Esophagus muscularis mucosa (tissue), 4 donors: Measurements from ENCODE around the gene SEMA5A. TPM values are rescaled to one million over a fixed set of nuclear protein-coding genes. Genes with fewer than 3 reads are reported as not detected.

Experiments used
- DNase-seq: peaks from one replicate; pipeline ENCODE4 v3.0.0-alpha.2; 2017; ENCODE audit errors: extremely low spot score
- H3K27ac ChIP-seq, 4 donors: fragments of 200-600 bp; sonication (generic); replicated peaks in 1 of 4; 1 replicate in 3 of 4; 2 replicates in 1 of 4; pipeline ENCODE4 v1.5.1; 2016 to 2019; ENCODE audit warnings: mild to moderate bottlenecking in 1 of 4
- H3K27me3 ChIP-seq, 4 donors: fragments of 200-600 bp; sonication (generic); one replicate each; pipeline versions ENCODE4 v1.5.1 to v1.6.0; 2016 to 2019
- H3K36me3 ChIP-seq, 4 donors: fragments of 200-600 bp; sonication (generic); one replicate each; pipeline ENCODE4 v1.5.1; 2016 to 2019
- H3K4me1 ChIP-seq, 4 donors: fragments of 200-600 bp; sonication (generic); one replicate each; pipeline ENCODE4 v1.5.1; 2016 to 2019
- H3K4me3 ChIP-seq, 4 donors: fragments of 200-600 bp; sonication (generic); 1 replicate in 2 of 4; 2 replicates in 2 of 4; pipeline ENCODE4 v1.5.1; 2016 to 2019; ENCODE audit warnings: mild to moderate bottlenecking in 4 of 4, moderate library complexity in 1 of 4
- H3K9me3 ChIP-seq, 4 donors: fragments of 200-600 bp; sonication (generic); 1 replicate in 3 of 4; 2 replicates in 1 of 4; pipeline ENCODE4 v1.5.1; 2016 to 2019
- EP300 ChIP-seq: sonication (generic); formaldehyde crosslinking; IDR thresholded peaks from one replicate; pipeline ENCODE4 v1.6.1; 2017; ENCODE audit warnings: antibody characterized with exemption
- POLR2A ChIP-seq: fragments of 450-650 bp; IDR thresholded peaks from one replicate; pipeline ENCODE4 v1.6.1; 2017; ENCODE audit warnings: antibody characterized with exemption, moderate library complexity, mild to moderate bottlenecking, low read depth
- POLR2AphosphoS5 ChIP-seq, 2 donors: sonication (generic); formaldehyde crosslinking; IDR thresholded peaks; one replicate each; pipeline ENCODE4 v1.6.1; 2017; ENCODE audit warnings: antibody characterized with exemption in 2 of 2
- WGBS: methylation state at CpG from one replicate; pipeline ENCODE4 v1.1.5; 2018; 5-methylcytosine and 5-hydroxymethylcytosine counted together
- intact Hi-C: fragments of 100-400 bp; cut with DNase I; formaldehyde crosslinking; loops from one replicate; pipeline ENCODE4 v1.15.1; 2023
- total RNA-seq, 4 donors: library from RNA; depleted of rRNA; stranded (reverse); fragments of >200 nt; gene quantifications; one replicate each; pipeline versions ENCODE4 v1.1.0 to v1.2.1, GENCODE V29; 2016
- TF ChIP-seq, protein P1 (sequence below), 3 experiments: fragments of 200-600 bp in 2 of 3; fragments of 450-650 bp in 1 of 3; sonication (generic) in 2 of 3; IDR thresholded peaks; one replicate each; pipeline ENCODE4 v1.5.1; 2017 to 2019; ENCODE audit warnings: antibody characterized with exemption in 3 of 3, mild to moderate bottlenecking in 2 of 3, moderate library complexity in 1 of 3

SEMA5A gene
- total RNA-seq, 4 donors from 2014 or later, result 2.1 to 5.6 (median 3.5) TPM

DNA sequence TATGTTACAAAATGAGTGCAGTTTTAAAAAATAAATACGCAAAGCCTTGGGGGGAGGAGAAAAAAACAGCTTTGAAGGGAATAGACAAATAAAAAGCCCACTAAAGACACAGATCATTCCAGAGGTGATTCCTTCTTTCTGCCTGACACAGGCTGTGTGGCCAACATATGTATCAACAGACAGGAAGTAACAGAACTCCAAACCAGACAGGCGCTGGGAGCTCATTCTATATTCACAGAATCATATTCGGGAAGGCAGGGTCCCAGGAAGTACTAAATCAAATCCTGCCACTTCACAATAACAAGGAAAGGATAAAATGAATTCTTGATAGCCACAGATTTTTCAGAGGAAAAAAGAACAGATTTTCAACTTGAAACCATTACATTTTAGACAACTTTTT is 62.1 kb downstream of the SEMA5A start:
- WGBS, result 83% methylated on average over 3 of the region's 3 CpGs
- H3K4me3 ChIP-seq, result no peak overlapping the region

DNA sequence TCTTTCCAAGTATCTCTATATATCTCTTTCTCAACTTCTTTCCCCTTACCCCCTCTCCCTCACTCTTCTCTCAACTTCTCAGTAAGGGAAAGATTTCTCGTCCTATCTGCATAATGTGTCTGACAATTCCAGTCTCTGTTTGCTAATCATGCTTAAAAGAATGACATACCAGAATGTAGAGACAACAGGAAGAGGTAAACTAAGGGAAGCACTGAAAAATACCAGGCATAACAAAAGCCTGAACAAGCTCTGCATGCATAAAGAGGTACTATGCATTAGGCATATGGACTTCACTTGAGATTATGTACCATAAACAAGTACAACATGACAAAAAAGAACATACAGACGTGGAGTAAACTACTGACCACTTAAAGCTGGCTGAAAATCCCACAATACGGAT is 62.6 kb downstream of the SEMA5A start:
- H3K4me3 ChIP-seq, result no peak overlapping the region
- 75% methylated on average over 3 of the region's 3 CpGs for WGBS

More for the DNA sequence above, 62.1 kb downstream of the SEMA5A start:
- Histone ChIP-seq H3K9me3 (peaks cover 0 to 6% (median under 1%) of the 10 kb centered on the region in 4 donors), H3K4me1 (no peaks in the 10 kb centered on the region), H3K27me3 (no peaks in the 10 kb centered on the region), H3K27ac (no peak overlapping the region), H3K36me3 (no peaks in the 10 kb centered on the region)
- peak; percentile 21 for DNase-seq
- intact Hi-C loops, result no loop called here
- TF ChIP-seq POLR2A, result no peak
- TF ChIP-seq EP300, result no peak
- TF ChIP-seq, protein P1, sequence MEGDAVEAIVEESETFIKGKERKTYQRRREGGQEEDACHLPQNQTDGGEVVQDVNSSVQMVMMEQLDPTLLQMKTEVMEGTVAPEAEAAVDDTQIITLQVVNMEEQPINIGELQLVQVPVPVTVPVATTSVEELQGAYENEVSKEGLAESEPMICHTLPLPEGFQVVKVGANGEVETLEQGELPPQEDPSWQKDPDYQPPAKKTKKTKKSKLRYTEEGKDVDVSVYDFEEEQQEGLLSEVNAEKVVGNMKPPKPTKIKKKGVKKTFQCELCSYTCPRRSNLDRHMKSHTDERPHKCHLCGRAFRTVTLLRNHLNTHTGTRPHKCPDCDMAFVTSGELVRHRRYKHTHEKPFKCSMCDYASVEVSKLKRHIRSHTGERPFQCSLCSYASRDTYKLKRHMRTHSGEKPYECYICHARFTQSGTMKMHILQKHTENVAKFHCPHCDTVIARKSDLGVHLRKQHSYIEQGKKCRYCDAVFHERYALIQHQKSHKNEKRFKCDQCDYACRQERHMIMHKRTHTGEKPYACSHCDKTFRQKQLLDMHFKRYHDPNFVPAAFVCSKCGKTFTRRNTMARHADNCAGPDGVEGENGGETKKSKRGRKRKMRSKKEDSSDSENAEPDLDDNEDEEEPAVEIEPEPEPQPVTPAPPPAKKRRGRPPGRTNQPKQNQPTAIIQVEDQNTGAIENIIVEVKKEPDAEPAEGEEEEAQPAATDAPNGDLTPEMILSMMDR (IDR thresholded peaks at IDR 0.05), result no peak
- no peak for TF ChIP-seq POLR2AphosphoS5 (IDR thresholded peaks at IDR 0.05)

DNA sequence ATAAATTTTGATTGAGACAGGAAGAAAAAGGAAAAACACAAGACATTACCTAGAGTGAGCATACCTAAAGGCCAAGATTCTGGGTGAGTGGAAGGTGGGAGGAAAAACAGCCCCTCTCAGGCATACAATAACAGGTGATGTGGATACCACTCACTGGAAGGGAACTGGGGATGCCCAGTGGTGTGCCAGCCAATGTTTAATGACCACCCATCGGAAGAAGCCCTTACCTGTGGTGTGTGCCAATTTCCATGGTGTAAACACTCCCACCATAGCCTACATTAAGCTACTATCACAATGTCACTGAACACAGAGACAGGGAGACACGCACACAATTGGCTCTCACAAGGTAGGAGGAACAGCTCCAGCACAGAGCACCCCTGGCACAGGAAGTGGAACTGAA is 63.5 kb downstream of the SEMA5A start:
- Histone ChIP-seq H3K4me3 (no peak overlapping the region), H3K27ac (no peak overlapping the region), H3K4me1 (no peaks in the 10 kb centered on the region), H3K36me3 (no peaks in the 10 kb centered on the region), H3K27me3 (no peaks in the 10 kb centered on the region), H3K9me3 (peaks cover 0 to 19% (median 13%) of the 10 kb centered on the region in 4 donors)
- 97% methylated on average over 2 of the region's 2 CpGs for WGBS
- TF ChIP-seq POLR2A, result no peak
- no peak for TF ChIP-seq POLR2AphosphoS5 (IDR thresholded peaks at IDR 0.05)
- no peak for TF ChIP-seq EP300
- TF ChIP-seq, protein P1 (IDR thresholded peaks at IDR 0.05), result no peak
- DNase-seq, result peak; percentile 81
- intact Hi-C loops, result no loop called here

More for the DNA sequence above, 62.6 kb downstream of the SEMA5A start:
- Histone ChIP-seq H3K27ac (no peak overlapping the region), H3K4me1 (no peaks in the 10 kb centered on the region), H3K36me3 (no peaks in the 10 kb centered on the region), H3K9me3 (peaks cover 0 to 10% (median 4%) of the 10 kb centered on the region in 4 donors), H3K27me3 (no peaks in the 10 kb centered on the region)
- DNase-seq, result no peak
- TF ChIP-seq POLR2A, result no peak
- no peak for TF ChIP-seq EP300
- TF ChIP-seq, protein P1 (IDR thresholded peaks at IDR 0.05), result no peak
- no peak for TF ChIP-seq POLR2AphosphoS5 (IDR thresholded peaks at IDR 0.05)
- intact Hi-C loops, result no loop called here

DNA sequence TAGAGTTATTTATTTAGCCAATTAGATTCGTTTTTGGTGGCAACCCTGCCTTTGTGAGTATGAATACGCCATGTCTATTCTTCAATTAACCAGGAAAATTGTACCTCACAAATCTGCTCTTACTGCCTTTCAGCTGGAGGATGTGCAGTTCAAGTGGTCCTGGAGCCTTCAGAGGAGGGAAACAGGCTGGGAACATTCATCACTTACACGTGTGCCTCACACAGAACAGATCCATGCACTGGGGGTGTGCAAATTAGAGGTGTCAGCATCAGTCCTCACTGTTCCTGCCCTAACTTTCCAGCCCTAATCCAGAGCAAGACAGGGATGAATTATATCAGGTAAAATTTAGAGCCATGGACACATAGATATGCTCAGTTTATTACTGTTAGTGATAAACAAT is 65.4 kb downstream of the SEMA5A start:
- intact Hi-C loops, result no loop called here
- no peaks in the 10 kb centered on the region for H3K36me3 ChIP-seq
- H3K9me3 ChIP-seq, result peaks cover 0 to 24% (median 20%) of the 10 kb centered on the region in 4 donors
- peak; percentile 47 for DNase-seq
- H3K4me3 ChIP-seq, result no peak overlapping the region
- no peaks in the 10 kb centered on the region for H3K27me3 ChIP-seq
- H3K27ac ChIP-seq, result no peak overlapping the region
- H3K4me1 ChIP-seq, result no peaks in the 10 kb centered on the region
- TF ChIP-seq, protein P1 (IDR thresholded peaks at IDR 0.05), result no peak
- TF ChIP-seq POLR2A (no peak), POLR2AphosphoS5 (IDR thresholded peaks at IDR 0.05) (no peak), EP300 (no peak)
- 78% methylated on average over 3 of the region's 3 CpGs for WGBS

DNA sequence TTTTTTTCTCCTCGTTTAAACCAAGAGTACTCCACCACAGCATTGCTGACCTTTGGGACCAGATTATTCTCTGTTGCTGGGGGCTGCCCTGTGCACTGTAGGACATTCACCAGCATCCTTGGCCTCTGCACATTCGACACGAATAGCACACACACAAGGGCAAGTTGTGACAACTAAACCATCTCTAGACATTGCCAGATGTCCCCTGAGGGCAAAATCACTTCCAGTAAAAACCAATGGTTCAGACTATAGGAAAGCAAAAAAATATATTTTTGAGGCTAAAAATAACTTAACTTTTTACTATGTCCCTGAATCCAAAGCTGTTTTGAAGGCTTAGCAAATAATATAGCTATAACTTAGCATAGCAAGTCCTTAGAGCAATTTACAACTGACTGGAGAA is 65.9 kb downstream of the SEMA5A start:
- intact Hi-C loops, result no loop called here
- peak; percentile 24 for DNase-seq
- TF ChIP-seq, protein P1 (IDR thresholded peaks at IDR 0.05), result no peak
- TF ChIP-seq POLR2A (no peak), EP300 (no peak)
- Histone ChIP-seq H3K4me3 (no peak overlapping the region), H3K4me1 (no peaks in the 10 kb centered on the region), H3K27me3 (no peaks in the 10 kb centered on the region), H3K27ac (no peak overlapping the region), H3K36me3 (no peaks in the 10 kb centered on the region), H3K9me3 (peaks cover 0 to 24% (median 20%) of the 10 kb centered on the region in 4 donors)
- WGBS, result 86% methylated on average over 3 of the region's 3 CpGs
